ENCODE measurements around the gene DEFB129. TPM values are rescaled to one million over a fixed set of nuclear protein-coding genes. Genes with fewer than 3 reads are reported as not detected.
"Not testable (repeated sequence)": the region's sequence is repeated elsewhere in the genome, so short reads cannot be mapped to it uniquely, and the experiment has no call there.

The DEFB129 gene
- total RNA-seq, 2 experiments from 2014 or later = not detected

- POLR2A ChIA-PET = no interaction called here
- H3K4me3 ChIP-seq (ENCODE audit: low read depth, low read length, poor library complexity, severe bottlenecking) = no peak within 1 kb of the TSS
- no peak within 1 kb of the TSS for H3K27ac ChIP-seq (ENCODE audit: low read depth, low read length, poor library complexity, severe bottlenecking)
- no peaks in the 10 kb centered on the region for H3K4me1 ChIP-seq (ENCODE audit: insufficient read depth, low read length, poor library complexity, severe bottlenecking)
- H3K36me3 ChIP-seq (ENCODE audit: insufficient read depth, low read length) = no peaks in the 10 kb centered on the region
- H3K79me2 ChIP-seq (ENCODE audit: insufficient read depth, low read depth, low read length) = no peaks in the 10 kb centered on the region
- H4K20me1 ChIP-seq (ENCODE audit: insufficient read depth, low read length) = no peaks in the 10 kb centered on the region
- H3K9me3 ChIP-seq (ENCODE audit: low read length) = no peaks in the 10 kb centered on the region
- no TSS peak for BruUV-seq (replicated peaks)
- no peak within 1 kb of the TSS for H2AFZ ChIP-seq (ENCODE audit: low read length)
- TF ChIP-seq CTCF (conservative IDR thresholded peaks at IDR 0.05; ENCODE audit: low read length) (no peak), EZH2phosphoT487 (IDR thresholded peaks at IDR 0.05; ENCODE audit: borderline replicate concordance, low read depth, low read length) (no peak)
- H3K4me2 ChIP-seq (ENCODE audit: low read length) = no peak within 1 kb of the TSS
- CTCF ChIA-PET (ENCODE audit: unreplicated experiment) = no interaction called here
- no peaks in the 10 kb centered on the region for H3K9me2 ChIP-seq (ENCODE audit: insufficient read depth, low read length)
- DNase-seq (ENCODE audit: low spot score) = no peak
- intact Hi-C loops (cut with micrococcal nuclease; ENCODE audit: unreplicated experiment) = no loop called here
Observed at GRCh38 chr20:189611-190010, 37.4 kb upstream of the DEFB129 start, which contains the start of gene DEFB128. Gene DEFB128, minus strand, starts transcription at chr20:189711. Its CDS starts 88 bp downstream, at chr20:189623.

GRCh38 chr20:198225-198624 is 28.8 kb upstream of the DEFB129 start:
- Histone ChIP-seq H3K4me1 (ENCODE audit: insufficient read depth, low read length, poor library complexity, severe bottlenecking) (no peaks in the 10 kb centered on the region), H3K9me3 (ENCODE audit: low read length) (no peaks in the 10 kb centered on the region), H3K27ac (ENCODE audit: low read depth, low read length, poor library complexity, severe bottlenecking) (no peak overlapping the region), H3K36me3 (ENCODE audit: insufficient read depth, low read length) (no peaks in the 10 kb centered on the region), H3K4me3 (ENCODE audit: low read depth, low read length, poor library complexity, severe bottlenecking) (no peak overlapping the region), H4K20me1 (ENCODE audit: insufficient read depth, low read length) (no peaks in the 10 kb centered on the region), H3K79me2 (ENCODE audit: insufficient read depth, low read depth, low read length) (no peaks in the 10 kb centered on the region), H3K4me2 (ENCODE audit: low read length) (no peak overlapping the region), H2AFZ (ENCODE audit: low read length) (no peak overlapping the region), H3K9me2 (ENCODE audit: insufficient read depth, low read length) (no peaks in the 10 kb centered on the region)
- no peak for TF ChIP-seq EZH2phosphoT487 (IDR thresholded peaks at IDR 0.05; ENCODE audit: borderline replicate concordance, low read depth, low read length)
- no peak for TF ChIP-seq CTCF (conservative IDR thresholded peaks at IDR 0.05; ENCODE audit: low read length)
- intact Hi-C loops (cut with micrococcal nuclease; ENCODE audit: unreplicated experiment) = no loop called here
- no TSS peak for BruUV-seq (replicated peaks)
- CTCF ChIA-PET (ENCODE audit: unreplicated experiment) = interaction anchor here (0.6 kb wide), 1 partner anchor 68 kb away, joined by 3 read pairs; no protein-coding TSS in a partner anchor
- DNase-seq (ENCODE audit: low spot score) = no peak
- POLR2A ChIA-PET = interaction anchor here (0.6 kb wide), 1 partner anchor 10 kb away, joined by 4 read pairs; no protein-coding TSS in a partner anchor

GRCh38 chr20:199996-200395 is 27.1 kb upstream of the DEFB129 start:
- Histone ChIP-seq H2AFZ (ENCODE audit: low read length) (no peak overlapping the region), H3K27ac (ENCODE audit: low read depth, low read length, poor library complexity, severe bottlenecking) (no peak overlapping the region), H3K9me2 (ENCODE audit: insufficient read depth, low read length) (no peaks in the 10 kb centered on the region), H3K4me3 (ENCODE audit: low read depth, low read length, poor library complexity, severe bottlenecking) (no peak overlapping the region), H3K79me2 (ENCODE audit: insufficient read depth, low read depth, low read length) (no peaks in the 10 kb centered on the region), H4K20me1 (ENCODE audit: insufficient read depth, low read length) (no peaks in the 10 kb centered on the region), H3K4me2 (ENCODE audit: low read length) (no peak overlapping the region), H3K4me1 (ENCODE audit: insufficient read depth, low read length, poor library complexity, severe bottlenecking) (no peaks in the 10 kb centered on the region), H3K9me3 (ENCODE audit: low read length) (no peaks in the 10 kb centered on the region), H3K36me3 (ENCODE audit: insufficient read depth, low read length) (no peaks in the 10 kb centered on the region)
- ChIA-PET POLR2A (no interaction called here), CTCF (ENCODE audit: unreplicated experiment) (no interaction called here)
- TF ChIP-seq EZH2phosphoT487 (IDR thresholded peaks at IDR 0.05; ENCODE audit: borderline replicate concordance, low read depth, low read length) = no peak
- no peak for TF ChIP-seq CTCF (conservative IDR thresholded peaks at IDR 0.05; ENCODE audit: low read length)
- no peak for DNase-seq (ENCODE audit: low spot score)
- intact Hi-C loops (cut with micrococcal nuclease; ENCODE audit: unreplicated experiment) = no loop called here
- BruUV-seq (replicated peaks) = no TSS peak

- CTCF ChIA-PET (ENCODE audit: unreplicated experiment); H3K4me2 ChIP-seq (ENCODE audit: low read length); intact Hi-C loops (cut with micrococcal nuclease; ENCODE audit: unreplicated experiment); H3K4me1 ChIP-seq (ENCODE audit: insufficient read depth, low read length, poor library complexity, severe bottlenecking); H3K79me2 ChIP-seq (ENCODE audit: insufficient read depth, low read depth, low read length); POLR2A ChIA-PET; BruUV-seq (replicated peaks); H3K9me2 ChIP-seq (ENCODE audit: insufficient read depth, low read length); H3K4me3 ChIP-seq (ENCODE audit: low read depth, low read length, poor library complexity, severe bottlenecking); H3K36me3 ChIP-seq (ENCODE audit: insufficient read depth, low read length); H3K27ac ChIP-seq (ENCODE audit: low read depth, low read length, poor library complexity, severe bottlenecking); H3K9me3 ChIP-seq (ENCODE audit: low read length); H4K20me1 ChIP-seq (ENCODE audit: insufficient read depth, low read length); DNase-seq (ENCODE audit: low spot score); H2AFZ ChIP-seq (ENCODE audit: low read length): not testable (repeated sequence)
Observed at GRCh38 chr20:203630-204029, 23.4 kb upstream of the DEFB129 start.

All from OCI-LY7 (cell line).